ENCODE data around the gene GIPC2.

Gene GIPC2

GRCh38 chr1:78156805-78157521 lies 111.2 kb downstream of the GIPC2 start:
- Histone ChIP-seq H3K27ac (no peak overlapping the region), H3K4me3 (no peak overlapping the region)
- TF ChIP-seq, protein P1, sequence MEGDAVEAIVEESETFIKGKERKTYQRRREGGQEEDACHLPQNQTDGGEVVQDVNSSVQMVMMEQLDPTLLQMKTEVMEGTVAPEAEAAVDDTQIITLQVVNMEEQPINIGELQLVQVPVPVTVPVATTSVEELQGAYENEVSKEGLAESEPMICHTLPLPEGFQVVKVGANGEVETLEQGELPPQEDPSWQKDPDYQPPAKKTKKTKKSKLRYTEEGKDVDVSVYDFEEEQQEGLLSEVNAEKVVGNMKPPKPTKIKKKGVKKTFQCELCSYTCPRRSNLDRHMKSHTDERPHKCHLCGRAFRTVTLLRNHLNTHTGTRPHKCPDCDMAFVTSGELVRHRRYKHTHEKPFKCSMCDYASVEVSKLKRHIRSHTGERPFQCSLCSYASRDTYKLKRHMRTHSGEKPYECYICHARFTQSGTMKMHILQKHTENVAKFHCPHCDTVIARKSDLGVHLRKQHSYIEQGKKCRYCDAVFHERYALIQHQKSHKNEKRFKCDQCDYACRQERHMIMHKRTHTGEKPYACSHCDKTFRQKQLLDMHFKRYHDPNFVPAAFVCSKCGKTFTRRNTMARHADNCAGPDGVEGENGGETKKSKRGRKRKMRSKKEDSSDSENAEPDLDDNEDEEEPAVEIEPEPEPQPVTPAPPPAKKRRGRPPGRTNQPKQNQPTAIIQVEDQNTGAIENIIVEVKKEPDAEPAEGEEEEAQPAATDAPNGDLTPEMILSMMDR (IDR thresholded peaks at IDR 0.05): no peak
- no peak for DNase-seq (ENCODE audit: low spot score)

DNA sequence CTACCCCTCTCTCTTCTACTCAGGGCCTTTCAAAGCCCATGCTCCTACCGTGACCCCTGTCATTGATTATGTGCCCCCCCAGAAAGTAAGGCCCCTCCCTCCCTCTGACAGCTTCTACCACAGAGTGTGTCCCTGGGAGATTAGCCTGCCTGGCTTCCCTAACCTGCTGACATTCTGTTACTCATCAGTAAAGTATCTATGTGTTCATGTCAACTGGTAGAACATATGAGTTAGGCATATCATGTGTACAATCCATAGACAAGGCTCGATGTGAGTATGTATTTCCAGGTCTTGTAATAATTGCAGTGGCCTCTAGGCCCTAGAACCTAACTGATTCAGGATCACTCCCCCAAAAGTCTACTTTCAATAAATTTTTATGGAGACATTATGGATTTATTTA lies 120.0 kb downstream of the GIPC2 start:
- DNase-seq (ENCODE audit: low spot score): no peak
- TF ChIP-seq, protein P1 (IDR thresholded peaks at IDR 0.05): no peak
- Histone ChIP-seq H3K27ac (no peak overlapping the region), H3K4me3 (no peak overlapping the region)

DNA sequence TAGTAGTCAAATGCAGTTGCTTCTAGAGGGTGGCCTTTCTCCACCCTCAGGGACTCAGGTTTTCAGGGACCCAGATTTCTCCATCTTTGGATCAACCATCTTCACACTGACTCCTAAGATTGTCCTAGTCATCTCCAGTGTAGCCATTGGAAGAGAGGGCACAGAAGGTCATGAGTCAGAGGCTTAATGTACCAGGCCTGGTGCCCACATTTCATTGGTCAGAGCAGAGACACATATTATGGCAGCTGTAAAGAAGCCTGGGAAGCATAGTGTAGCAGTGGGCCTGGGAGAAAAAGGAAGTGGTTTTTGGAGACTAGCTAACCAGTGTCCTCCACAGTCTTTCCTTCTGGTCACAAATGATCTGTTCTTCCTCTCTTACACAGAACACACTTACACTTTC lies 122.5 kb downstream of the GIPC2 start:
- H3K4me3 ChIP-seq: no peak overlapping the region
- no peak for DNase-seq (ENCODE audit: low spot score)
- H3K27ac ChIP-seq: no peak overlapping the region
- TF ChIP-seq, protein P1 (IDR thresholded peaks at IDR 0.05): no peak

DNA sequence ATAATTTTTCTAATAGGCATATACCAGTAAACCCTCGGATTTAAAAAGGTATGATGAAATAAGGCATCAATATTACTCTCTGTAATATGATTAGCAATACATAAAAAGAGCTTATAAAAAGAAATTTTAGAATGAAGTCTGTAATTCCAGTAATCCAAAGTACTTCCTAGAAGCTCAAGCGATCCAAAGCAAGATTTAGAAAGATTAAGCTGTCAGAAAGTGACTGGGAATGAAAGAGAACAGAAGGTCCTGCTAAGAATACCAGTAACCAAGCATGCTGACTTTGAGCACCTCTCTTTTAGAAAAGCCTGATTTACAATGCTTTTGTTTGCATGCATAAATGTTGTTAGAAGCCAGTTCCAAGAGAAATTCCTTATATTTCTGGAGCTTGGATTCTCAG lies 125.1 kb downstream of the GIPC2 start:
- Histone ChIP-seq H3K27ac (no peak overlapping the region), H3K4me3 (no peak overlapping the region)
- TF ChIP-seq, protein P1 (IDR thresholded peaks at IDR 0.05): no peak
- no peak for DNase-seq (ENCODE audit: low spot score)

DNA sequence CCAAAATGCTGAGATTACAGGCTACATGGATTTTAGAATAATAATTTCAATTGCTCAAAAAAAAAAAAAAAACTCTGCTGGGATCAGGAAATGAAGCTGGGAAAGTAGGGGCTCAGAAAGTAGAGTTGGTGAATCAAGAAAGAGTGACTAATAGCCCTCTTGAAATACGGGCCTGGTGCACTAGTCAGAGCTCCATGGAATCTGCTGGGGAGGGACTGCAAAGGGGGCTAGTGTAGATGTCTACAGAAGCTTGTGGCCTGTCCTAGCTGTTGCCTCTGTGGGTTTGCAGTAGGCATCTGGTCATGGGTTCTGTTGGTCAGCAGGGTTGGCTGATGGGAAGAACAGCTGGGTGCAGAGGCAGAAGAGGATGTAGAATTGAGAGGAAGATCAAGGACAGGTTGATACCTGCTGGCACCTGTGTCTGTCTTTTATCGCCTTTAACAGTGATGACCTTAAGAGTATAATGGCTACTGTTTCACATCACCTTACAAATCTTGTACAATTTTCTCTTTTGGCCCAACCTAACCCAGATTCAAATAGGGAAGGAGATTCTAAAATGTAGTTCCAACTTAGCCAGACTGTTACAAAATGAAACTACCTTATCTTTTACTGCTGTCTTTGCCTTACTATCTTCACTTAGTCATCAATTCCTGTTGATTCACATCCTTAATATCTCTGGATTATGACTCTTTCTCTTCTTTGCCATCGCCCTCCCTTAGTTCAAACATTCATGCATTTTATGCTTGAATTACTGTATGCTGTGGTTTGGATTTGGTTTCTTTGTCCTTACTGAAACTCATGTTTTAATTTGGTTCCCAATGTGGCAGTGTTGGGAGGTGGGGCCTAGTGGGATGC lies 126.2 kb downstream of the GIPC2 start:
- TF ChIP-seq, protein P1 (IDR thresholded peaks at IDR 0.05): no peak
- Histone ChIP-seq H3K4me3 (no peak overlapping the region), H3K27ac (no peak overlapping the region)
- no peak for DNase-seq (ENCODE audit: low spot score)

- TF ChIP-seq, protein P1 (IDR thresholded peaks at IDR 0.05): no peak
- Histone ChIP-seq H3K27ac (no peak overlapping the region), H3K4me3 (no peak overlapping the region)
- DNase-seq (ENCODE audit: low spot score): no peak
Observed at GRCh38 chr1:78176448-78176847, 130.7 kb downstream of the GIPC2 start.
